HG02571 (cell line): ENCODE data around the gene ABCD1.
"Not testable (repeated sequence)": the region's sequence is repeated elsewhere in the genome, so short reads cannot be mapped to it uniquely, and the experiment has no call there.

Source experiments
- ATAC-seq: cut with Tn5 transposase; IDR thresholded peaks from one replicate; pipeline ENCODE4 v1.9.1; 2021; ENCODE audit warnings: mild to moderate bottlenecking, moderate library complexity; ENCODE audit not compliant: unreplicated experiment

ABCD1 gene

GRCh38 chrX:153706799-153707198 is 17.9 kb upstream of the ABCD1 start:
- no peak for ATAC-seq

- ATAC-seq: no peak
Measured at GRCh38 chrX:153707406-153707805, 17.2 kb upstream of the ABCD1 start.

GRCh38 chrX:153708415-153708814 is 16.2 kb upstream of the ABCD1 start:
- ATAC-seq: no peak

GRCh38 chrX:153709726-153710674 is 14.7 kb upstream of the ABCD1 start:
- no peak for ATAC-seq

- no peak for ATAC-seq
Measured at GRCh38 chrX:153714256-153714655, 10.4 kb upstream of the ABCD1 start.

GRCh38 chrX:153717445-153717844 is 7.2 kb upstream of the ABCD1 start:
- no peak for ATAC-seq

- no peak for ATAC-seq
Measured at GRCh38 chrX:153719238-153719637, 5.4 kb upstream of the ABCD1 start.

- ATAC-seq: no peak
Measured at GRCh38 chrX:153719701-153720100, 5.0 kb upstream of the ABCD1 start.

- no peak for ATAC-seq
Measured at GRCh38 chrX:153722704-153723350, 1.8 kb upstream of the ABCD1 start.

GRCh38 chrX:153723351-153724251 is 1.1 kb upstream of the ABCD1 start:
- peak; percentile 28 for ATAC-seq

GRCh38 chrX:153725039-153725831 is 579 bp downstream of the ABCD1 start:
- ATAC-seq: no peak

- no peak for ATAC-seq
Measured at GRCh38 chrX:153725832-153726285, 1.2 kb downstream of the ABCD1 start.

GRCh38 chrX:153726286-153727122 is 1.8 kb downstream of the ABCD1 start:
- ATAC-seq: peak; percentile 30

- no peak for ATAC-seq
Measured at GRCh38 chrX:153727123-153727931, 2.7 kb downstream of the ABCD1 start.

- ATAC-seq: no peak
Measured at GRCh38 chrX:153728095-153728494, 3.4 kb downstream of the ABCD1 start.

- ATAC-seq: no peak
Measured at GRCh38 chrX:153728951-153729631, 4.4 kb downstream of the ABCD1 start.

- ATAC-seq: not testable (repeated sequence)
Measured at GRCh38 chrX:153730115-153730514, 5.5 kb downstream of the ABCD1 start.
